Nephron (organoid): ENCODE measurements around the gene JUNB.

Experiments used
- H3K27ac Mint-ChIP-seq, 3 experiments: 2 replicates each; pipeline ENCODE4 v1.8.0; 2020; ENCODE audit warnings: mixed read lengths in 3 of 3, mild to moderate bottlenecking in 2 of 3, moderate library complexity in 1 of 3
- H3K27me3 Mint-ChIP-seq: 2 replicates; pipeline ENCODE4 v1.8.0; 2021; ENCODE audit warnings: low read depth, mild to moderate bottlenecking, moderate library complexity, mixed read lengths
- H3K36me3 Mint-ChIP-seq: 2 replicates; pipeline ENCODE4 v1.8.0; 2020; ENCODE audit warnings: low read depth, mixed read lengths
- H3K4me1 Mint-ChIP-seq: 2 replicates; pipeline ENCODE4 v1.8.0; 2020; ENCODE audit warnings: mixed read lengths
- H3K4me3 Mint-ChIP-seq, 3 experiments: 2 replicates each; pipeline ENCODE4 v1.8.0; 2020; ENCODE audit warnings: mild to moderate bottlenecking in 3 of 3, mixed read lengths in 3 of 3, moderate library complexity in 2 of 3
- H3K9me3 Mint-ChIP-seq: 2 replicates; pipeline ENCODE4 v1.8.0; 2020; ENCODE audit warnings: mixed read lengths
- CTCF ChIP-seq, 3 experiments: fragments of 200-600 bp; sonication (generic); IDR thresholded peaks; one replicate each; pipeline ENCODE4 v1.5.0; 2021; ENCODE audit warnings: antibody characterized with exemption in 3 of 3; ENCODE audit not compliant: unreplicated experiment in 3 of 3

The JUNB gene

GRCh38 chr19:12821761-12822160, 30.5 kb downstream of the JUNB start:
- H3K36me3 Mint-ChIP-seq: no peaks in the 10 kb centered on the region
- H3K27ac Mint-ChIP-seq: no peak overlapping the region
- no peaks in the 10 kb centered on the region for H3K4me1 Mint-ChIP-seq
- no peak overlapping the region for H3K4me3 Mint-ChIP-seq
- no peaks in the 10 kb centered on the region for H3K9me3 Mint-ChIP-seq
- H3K27me3 Mint-ChIP-seq: peaks cover 22% of the 10 kb centered on the region
- TF ChIP-seq CTCF (IDR thresholded peaks at IDR 0.05; ENCODE audit: unreplicated experiment in 3 of 3): no peak

GRCh38 chr19:12825254-12826131, 34.2 kb downstream of the JUNB start:
- peak; percentile 25 to 57 (median 35) for TF ChIP-seq CTCF (IDR thresholded peaks at IDR 0.05; ENCODE audit: unreplicated experiment in 3 of 3)
- Mint-ChIP-seq H3K9me3 (no peaks in the 10 kb centered on the region), H3K4me1 (no peaks in the 10 kb centered on the region), H3K4me3 (peak overlapping the region in 1 of 3 experiments; percentile 43), H3K27ac (no peak overlapping the region), H3K27me3 (peaks cover 58% of the 10 kb centered on the region), H3K36me3 (no peaks in the 10 kb centered on the region)

- Mint-ChIP-seq H3K27ac (no peak overlapping the region), H3K27me3 (peaks cover 88% of the 10 kb centered on the region), H3K4me3 (no peak overlapping the region), H3K4me1 (peaks cover 5% of the 10 kb centered on the region), H3K9me3 (peaks cover 3% of the 10 kb centered on the region), H3K36me3 (no peaks in the 10 kb centered on the region)
- no peak for TF ChIP-seq CTCF (IDR thresholded peaks at IDR 0.05; ENCODE audit: unreplicated experiment in 3 of 3)
Observed at GRCh38 chr19:12828494-12828893, 37.2 kb downstream of the JUNB start.

GRCh38 chr19:12833418-12833737, 42.1 kb downstream of the JUNB start:
- H3K4me3 Mint-ChIP-seq: peak overlapping the region; percentile 45 to 73 (median 46)
- TF ChIP-seq CTCF (IDR thresholded peaks at IDR 0.05; ENCODE audit: unreplicated experiment in 3 of 3): no peak
- peaks cover 94% of the 10 kb centered on the region for H3K27me3 Mint-ChIP-seq
- peaks cover 20% of the 10 kb centered on the region for H3K4me1 Mint-ChIP-seq
- H3K36me3 Mint-ChIP-seq: no peaks in the 10 kb centered on the region
- peaks cover 5% of the 10 kb centered on the region for H3K9me3 Mint-ChIP-seq
- no peak overlapping the region for H3K27ac Mint-ChIP-seq

- Mint-ChIP-seq H3K36me3 (no peaks in the 10 kb centered on the region), H3K9me3 (peaks cover 5% of the 10 kb centered on the region), H3K4me3 (peak overlapping the region; percentile 53 to 66 (median 64)), H3K27me3 (peaks cover 94% of the 10 kb centered on the region), H3K27ac (no peak overlapping the region), H3K4me1 (peaks cover 20% of the 10 kb centered on the region)
- TF ChIP-seq CTCF (IDR thresholded peaks at IDR 0.05; ENCODE audit: unreplicated experiment in 3 of 3): no peak
Observed at GRCh38 chr19:12833738-12834565, 42.7 kb downstream of the JUNB start.
